Nucleus accumbens (tissue), 56 donors: Measurements from ENCODE around the gene OSCP1.

Experiments
- DNase-seq, 56 donors: peaks; one replicate each; lab custom pipeline; 2025; lab: John Stamatoyannopoulos, UW

Gene OSCP1

DNA sequence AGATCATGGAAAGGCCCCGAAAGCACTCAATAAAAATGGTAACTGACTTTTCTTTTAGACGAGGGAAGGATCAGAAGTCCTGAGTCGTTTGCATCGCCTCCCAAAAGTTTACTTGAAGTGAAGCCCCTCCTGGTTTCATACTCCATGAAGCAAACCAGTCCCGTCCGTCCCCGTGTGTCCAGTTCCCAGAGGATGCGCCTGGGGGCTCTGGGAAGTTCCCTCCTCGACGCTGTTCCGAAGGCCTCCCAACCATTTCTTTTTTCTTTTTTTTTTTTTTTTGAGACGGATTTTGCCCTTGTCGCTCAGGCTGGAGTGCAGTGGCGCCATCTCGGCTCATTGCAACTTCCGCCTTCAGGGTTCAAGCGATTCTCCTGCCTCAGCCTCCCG, 661 bp upstream of the OSCP1 start:
- no peak for DNase-seq

DNA sequence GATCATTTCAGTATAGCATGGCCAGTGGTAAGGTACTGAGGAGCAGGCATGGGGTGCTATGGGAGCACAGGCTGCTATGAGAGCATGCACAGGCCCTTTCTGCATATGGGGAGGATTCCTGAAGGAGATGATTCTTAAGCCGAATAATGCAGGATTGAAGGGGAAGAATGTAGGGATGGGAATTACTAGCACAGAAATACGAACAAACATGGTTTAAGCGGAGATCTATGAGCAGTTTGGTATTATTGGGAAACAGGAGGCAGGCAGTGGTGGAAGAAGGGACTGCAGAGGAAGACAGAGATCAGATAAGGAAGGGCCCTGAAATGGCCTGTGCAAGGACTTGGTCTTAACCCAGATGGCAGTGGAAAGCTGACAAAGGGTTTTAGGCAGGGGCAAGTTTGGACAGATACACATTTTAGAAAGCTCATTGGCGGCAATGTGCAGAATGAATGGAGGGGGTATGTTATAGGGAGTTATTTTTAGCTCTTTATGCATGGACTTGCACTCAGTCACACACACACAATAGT, 1.7 kb downstream of the OSCP1 start:
- DNase-seq, result no peak

GRCh38 chr1:36447450-36447849, 2.8 kb downstream of the OSCP1 start:
- DNase-seq, result no peak

DNA sequence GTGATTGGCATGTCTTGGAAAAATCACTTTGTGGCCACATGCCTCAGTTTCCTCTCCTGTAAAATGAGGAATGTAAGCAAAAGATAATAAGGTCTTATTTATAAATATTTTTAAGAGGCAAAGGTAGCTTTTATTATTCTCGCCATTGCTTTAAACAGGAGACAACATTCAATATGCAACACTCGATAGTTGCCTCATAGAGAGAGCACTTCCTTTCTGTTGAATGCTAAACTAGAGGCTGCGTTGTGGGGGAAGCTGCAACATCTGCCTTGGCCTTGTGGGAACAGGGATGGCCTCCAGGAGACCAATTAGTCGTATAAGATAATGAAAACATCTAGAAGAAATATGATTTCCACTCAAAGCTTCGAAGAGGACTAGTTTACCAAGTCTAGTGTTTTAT, 3.5 kb downstream of the OSCP1 start:
- DNase-seq, result no peak

DNA sequence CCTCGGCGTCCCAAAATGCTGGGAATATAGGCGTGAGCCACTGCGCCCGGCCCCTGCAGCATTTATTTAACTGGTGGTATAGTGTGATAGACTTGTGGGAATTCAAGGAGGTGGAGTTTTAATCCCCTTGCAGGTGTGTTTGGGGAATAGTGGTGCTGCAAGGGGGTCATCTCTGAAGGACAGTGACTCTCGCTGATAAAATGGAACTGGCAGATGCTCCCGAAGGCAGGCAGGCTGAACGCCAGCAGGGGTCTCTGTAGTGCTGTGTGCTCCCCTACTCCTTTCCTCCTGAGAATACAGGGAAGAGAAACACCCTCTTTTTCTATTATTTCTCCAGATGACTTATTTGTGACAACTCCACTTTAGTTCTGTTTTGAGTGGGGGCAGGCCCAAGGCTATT, 4.0 kb downstream of the OSCP1 start:
- peak in 4 of 56 donors; percentile 1 to 47 (median 10) for DNase-seq

DNA sequence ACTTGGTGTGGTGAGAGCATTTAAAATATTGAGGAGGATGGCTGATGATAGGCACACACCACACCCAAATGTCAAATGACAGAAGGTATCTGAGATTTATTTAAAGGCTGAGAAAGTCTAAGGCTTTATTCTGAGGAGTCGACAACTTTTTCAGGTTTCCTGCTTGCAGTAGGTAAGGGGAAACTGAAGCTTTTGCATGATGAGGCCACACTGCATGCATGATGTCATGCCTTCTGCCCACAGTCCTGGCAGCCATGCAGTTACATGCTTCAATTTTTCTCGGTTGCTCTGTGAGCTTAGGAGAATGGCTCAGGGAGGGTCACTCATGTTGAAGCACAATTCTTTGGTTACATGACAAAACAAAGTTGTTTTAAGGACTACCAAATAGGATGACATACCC, 7.0 kb downstream of the OSCP1 start:
- no peak for DNase-seq

DNA sequence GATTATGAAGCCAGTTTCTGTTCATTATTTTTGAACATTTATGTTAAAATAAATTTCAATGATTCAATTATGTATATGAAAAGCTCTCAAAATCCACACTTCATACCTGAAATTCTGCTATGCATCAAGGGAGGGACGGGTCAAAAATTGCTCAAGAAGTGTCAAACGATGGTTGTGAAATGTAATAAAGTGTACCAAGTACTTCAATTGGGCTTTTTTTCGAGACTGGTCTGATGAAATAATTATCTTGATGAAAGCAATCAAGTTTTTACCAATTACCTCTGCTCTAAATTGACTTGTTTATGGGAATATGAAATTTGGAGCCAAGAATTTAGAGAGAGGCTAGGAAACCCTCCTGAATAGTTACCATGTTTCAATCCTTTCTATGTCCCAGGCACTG, 7.9 kb downstream of the OSCP1 start:
- DNase-seq, result no peak

GRCh38 chr1:36440646-36441045, 9.6 kb downstream of the OSCP1 start:
- no peak for DNase-seq

GRCh38 chr1:36440044-36440443, 10.2 kb downstream of the OSCP1 start:
- DNase-seq, result no peak

- no peak for DNase-seq
These were observed 11.5 kb downstream of the OSCP1 start for GRCh38 chr1:36438715-36439114.

DNA sequence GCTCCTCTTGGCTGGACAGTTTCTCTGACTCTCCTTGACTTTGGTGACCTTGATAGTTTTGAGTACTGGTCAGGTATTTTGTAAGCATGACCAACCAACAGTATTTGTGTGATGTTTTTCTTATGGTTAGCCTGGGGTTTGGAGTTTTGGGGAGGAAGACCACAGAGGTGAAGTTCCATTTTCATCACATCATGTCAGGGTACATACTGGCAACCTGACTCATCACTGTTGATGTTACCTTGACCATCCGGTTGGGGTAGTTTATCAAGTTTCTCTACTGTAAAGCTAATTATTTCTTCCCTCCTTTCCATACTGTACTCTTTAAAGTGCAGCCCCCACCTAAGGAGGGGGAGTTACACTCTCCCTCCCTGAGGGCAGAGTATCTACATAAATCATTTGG, 13.4 kb downstream of the OSCP1 start:
- DNase-seq, result no peak

DNA sequence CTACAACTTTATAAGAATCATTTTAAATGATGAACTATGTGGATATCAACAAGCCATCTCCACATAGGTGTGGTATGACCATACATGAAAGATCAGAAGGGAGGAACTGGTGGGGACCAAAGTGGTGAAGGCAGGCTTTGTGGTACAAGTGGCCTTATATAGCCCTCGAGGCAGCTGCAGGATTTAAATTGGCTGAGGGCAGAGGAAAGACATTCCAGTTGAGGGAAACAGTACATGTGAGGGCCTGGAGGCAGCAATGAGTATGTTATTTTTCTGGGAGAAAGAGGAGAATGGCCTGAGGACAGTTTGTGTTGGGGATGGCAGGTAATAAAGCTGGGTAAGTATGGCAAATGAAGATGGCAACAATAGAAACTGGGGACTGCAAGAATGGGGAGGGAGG, 17.1 kb downstream of the OSCP1 start:
- DNase-seq, result no peak

GRCh38 chr1:36432616-36433015, 17.6 kb downstream of the OSCP1 start:
- DNase-seq, result no peak

GRCh38 chr1:36425791-36426190, 24.5 kb downstream of the OSCP1 start:
- DNase-seq, result peak in 10 of 56 donors; percentile 3 to 27 (median 12)

DNA sequence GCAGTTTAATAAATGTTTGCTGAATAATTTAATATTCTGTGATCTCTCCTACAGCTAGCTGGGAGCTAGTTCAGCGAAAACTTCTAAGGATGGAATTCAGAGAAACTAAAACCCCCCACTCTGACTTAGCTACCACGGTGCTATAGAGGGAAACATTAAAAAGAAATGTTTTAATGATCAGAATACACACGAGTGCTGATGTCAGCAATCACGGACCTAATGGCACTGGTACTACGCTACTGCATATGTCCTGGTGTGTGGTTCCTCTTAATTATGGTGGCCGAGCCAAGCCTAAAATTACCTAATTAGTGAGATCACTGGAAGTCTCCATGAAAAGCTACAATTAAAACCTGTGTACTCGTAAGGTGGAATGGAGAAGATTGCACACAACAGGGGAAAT, 28.6 kb downstream of the OSCP1 start:
- DNase-seq, result no peak

GRCh38 chr1:36420836-36421317, 29.4 kb downstream of the OSCP1 start:
- peak in 51 of 56 donors; percentile 30 to 92 (median 67) for DNase-seq

GRCh38 chr1:36420409-36420808, 29.8 kb downstream of the OSCP1 start:
- no peak for DNase-seq

- DNase-seq, result no peak
These were observed 30.7 kb downstream of the OSCP1 start for GRCh38 chr1:36419569-36419968.

DNA sequence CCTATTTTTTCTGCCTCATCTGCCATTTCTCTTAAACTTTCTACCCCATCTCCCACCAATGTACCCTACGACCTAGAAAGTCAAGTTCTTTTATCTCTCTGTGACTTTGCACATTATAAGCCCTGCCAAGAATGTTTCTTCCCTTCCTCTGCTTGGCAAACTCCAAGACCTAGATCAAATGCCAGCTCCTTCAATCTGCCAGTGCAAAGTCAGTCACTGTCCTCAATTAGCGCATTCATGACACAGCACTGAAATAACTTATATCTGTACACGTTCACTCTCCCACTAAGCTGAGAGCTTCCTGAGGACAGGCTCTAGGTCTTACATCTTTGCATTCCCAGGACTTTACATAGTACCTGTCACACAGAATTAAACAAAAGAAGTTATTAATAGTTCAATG, 31.1 kb downstream of the OSCP1 start:
- no peak for DNase-seq

DNA sequence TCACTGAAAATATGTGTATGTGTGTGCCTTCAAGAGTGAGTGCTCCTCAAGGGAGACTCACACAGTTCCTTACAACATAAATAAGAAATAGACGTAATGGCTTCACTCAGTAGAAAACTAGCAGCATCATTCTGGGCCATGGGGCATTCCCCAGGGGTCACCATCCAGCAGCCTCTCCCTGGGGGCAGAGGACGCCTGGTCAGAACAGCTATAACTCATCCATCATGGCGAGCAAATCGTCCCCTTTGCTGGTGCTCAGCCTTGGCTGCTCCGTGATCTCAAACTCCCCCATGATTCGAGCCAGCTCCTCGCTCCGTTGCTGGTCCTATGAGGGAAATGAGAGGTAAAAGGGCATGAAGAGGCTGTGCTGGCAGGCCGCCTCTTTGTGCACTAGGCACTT, 32.3 kb downstream of the OSCP1 start:
- DNase-seq, result no peak

DNA sequence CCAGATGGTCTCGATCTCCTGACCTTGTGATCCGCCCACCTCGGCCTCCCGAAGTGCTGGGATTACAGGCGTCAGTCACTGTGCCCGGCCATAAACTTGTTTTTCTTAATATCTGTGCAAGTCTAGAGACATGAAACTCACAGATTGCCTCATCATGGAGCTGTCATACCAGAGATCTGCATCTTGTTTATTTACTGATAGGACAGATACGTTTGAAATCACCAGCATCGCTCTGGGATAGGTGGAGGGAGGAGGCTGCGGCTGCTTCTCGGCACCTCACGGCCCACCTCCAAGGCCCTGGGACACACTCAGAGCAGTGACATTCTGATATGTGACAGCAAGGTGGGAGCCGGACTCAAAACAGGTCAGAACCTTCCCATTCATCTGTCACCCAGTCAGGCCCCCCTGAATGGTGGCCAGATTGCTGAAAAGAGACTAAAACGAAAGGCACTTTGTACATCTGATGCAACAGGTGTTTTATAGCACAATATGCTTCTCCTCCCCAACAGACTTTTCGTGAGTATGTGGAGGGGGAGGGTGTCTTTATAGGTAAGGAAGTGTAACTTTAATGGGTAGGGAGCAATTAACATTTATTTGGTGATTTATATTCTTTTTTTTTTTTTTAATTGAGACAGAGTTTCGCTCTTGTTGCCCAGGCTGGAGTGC, 34.5 kb downstream of the OSCP1 start:
- no peak for DNase-seq

- no peak for DNase-seq
These were observed 35.9 kb downstream of the OSCP1 start for GRCh38 chr1:36414384-36414783.
